LNCaP clone FGC (cell line): ENCODE data around the gene GALNTL6.

ENCODE experiments used
- DNase-seq: peaks from one replicate; pipeline ENCODE4 v3.0.0-alpha.2; 2011; ENCODE audit warnings: low read depth
- H3K4me3 ChIP-seq: 2 replicates; pipeline ENCODE4 v1.5.1; 2011; ENCODE audit warnings: mild to moderate bottlenecking, low read depth, low read length, control low read depth
- TF ChIP-seq, protein P1 (sequence below): IDR thresholded peaks from 2 replicates; pipeline ENCODE4 v1.5.1; 2012; ENCODE audit warnings: mild to moderate bottlenecking; ENCODE audit not compliant: control insufficient read depth, insufficient read depth; ENCODE audit errors: extremely low read depth

The GALNTL6 gene

DNA sequence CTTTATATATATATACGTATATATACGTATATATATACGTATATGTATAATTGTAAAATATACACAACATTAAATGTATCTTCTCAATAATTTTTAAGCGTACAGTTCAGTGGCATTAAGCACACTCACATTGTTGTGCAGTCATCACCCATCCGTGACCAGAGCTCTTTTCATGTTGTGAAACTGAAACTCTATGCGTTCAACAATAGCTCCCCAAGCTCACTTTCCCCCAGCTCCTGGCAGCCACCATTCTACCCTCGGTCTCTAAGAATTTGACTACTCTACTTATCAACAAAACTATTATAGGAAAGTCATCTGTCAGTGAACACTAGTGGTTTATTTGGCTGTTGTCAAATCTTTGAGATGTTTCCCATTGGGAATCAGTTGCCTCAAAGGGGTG, 733.6 kb downstream of the GALNTL6 start:
- no peak for DNase-seq
- H3K4me3 ChIP-seq: no peak overlapping the region
- TF ChIP-seq, protein P1, sequence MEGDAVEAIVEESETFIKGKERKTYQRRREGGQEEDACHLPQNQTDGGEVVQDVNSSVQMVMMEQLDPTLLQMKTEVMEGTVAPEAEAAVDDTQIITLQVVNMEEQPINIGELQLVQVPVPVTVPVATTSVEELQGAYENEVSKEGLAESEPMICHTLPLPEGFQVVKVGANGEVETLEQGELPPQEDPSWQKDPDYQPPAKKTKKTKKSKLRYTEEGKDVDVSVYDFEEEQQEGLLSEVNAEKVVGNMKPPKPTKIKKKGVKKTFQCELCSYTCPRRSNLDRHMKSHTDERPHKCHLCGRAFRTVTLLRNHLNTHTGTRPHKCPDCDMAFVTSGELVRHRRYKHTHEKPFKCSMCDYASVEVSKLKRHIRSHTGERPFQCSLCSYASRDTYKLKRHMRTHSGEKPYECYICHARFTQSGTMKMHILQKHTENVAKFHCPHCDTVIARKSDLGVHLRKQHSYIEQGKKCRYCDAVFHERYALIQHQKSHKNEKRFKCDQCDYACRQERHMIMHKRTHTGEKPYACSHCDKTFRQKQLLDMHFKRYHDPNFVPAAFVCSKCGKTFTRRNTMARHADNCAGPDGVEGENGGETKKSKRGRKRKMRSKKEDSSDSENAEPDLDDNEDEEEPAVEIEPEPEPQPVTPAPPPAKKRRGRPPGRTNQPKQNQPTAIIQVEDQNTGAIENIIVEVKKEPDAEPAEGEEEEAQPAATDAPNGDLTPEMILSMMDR: no peak

DNA sequence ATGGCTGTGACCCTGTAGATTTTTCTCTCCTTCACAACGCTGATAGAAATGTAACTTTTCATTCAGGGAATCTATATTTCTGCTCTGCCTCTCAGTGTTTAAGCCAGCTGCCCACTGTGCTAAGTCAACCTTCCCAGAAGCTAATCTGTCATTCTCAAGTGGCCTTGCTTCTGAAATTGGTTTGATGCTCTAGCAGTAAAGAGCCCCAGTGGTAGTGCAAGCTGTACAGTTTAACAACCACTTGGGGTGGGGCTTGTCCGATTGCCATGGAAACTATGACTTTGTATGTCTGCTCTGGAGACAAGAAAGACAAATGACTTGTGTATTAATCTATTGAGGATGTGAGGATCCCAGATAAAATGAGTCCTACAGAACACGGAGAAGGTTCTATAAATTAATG, 734.5 kb downstream of the GALNTL6 start:
- TF ChIP-seq, protein P1: no peak
- no peak for DNase-seq
- H3K4me3 ChIP-seq: no peak overlapping the region

DNA sequence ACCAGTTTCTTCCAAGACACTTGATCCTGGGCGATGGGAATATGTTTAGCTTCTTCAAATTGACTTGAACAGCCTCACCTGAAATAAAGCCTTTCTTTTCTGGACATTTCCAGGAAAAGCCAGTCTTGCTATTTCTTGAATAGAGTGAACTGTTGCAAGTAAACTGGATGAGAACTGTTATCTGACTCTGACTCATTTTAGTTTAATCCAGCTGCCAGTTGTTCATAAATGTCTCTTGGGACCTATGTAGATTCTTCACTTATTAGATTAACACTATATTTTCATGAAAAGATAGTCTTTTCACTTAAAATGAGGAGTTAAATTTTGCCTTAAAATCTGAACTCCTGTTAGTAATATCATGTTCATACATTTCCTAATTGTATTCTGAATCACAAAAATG, 740.0 kb downstream of the GALNTL6 start:
- H3K4me3 ChIP-seq: no peak overlapping the region
- no peak for DNase-seq
- TF ChIP-seq, protein P1: no peak

DNA sequence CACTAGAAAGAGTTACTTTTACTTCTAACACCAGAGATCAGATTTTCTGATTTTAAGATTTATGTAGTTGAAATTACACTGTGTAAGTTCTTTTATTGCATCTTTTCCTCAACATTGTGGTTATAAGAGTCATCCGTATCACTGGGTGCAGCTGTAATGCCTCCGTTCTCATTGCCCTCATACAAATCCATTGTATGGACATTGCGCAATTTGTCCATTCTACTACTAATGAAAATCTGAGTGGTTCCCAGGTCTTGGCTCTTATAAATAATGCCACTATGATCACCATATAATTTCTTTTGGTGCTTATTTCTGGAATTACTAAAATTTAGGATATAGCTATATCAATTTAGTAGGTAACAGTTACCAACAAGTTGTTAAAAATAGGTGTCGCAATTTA, 741.4 kb downstream of the GALNTL6 start:
- no peak overlapping the region for H3K4me3 ChIP-seq
- no peak for DNase-seq
- TF ChIP-seq, protein P1: no peak

DNA sequence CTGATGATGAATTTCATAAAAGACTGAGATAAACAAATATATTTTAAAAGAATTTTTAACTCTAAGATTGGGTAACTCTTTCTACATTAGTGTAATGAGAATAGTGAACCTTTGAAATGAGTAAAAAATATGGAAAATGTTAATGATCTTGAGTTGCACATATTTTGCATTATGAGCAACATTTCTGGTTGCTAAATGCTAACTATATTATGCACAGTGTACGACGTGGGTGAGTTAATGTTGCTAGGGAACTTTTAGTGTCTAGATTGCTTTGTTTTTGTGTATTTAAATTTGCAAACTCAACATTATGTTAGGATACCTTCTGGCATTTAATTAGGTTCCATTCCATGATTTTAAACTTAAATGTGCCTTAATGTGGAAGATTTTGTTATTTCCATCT, 742.5 kb downstream of the GALNTL6 start:
- TF ChIP-seq, protein P1: no peak

DNA sequence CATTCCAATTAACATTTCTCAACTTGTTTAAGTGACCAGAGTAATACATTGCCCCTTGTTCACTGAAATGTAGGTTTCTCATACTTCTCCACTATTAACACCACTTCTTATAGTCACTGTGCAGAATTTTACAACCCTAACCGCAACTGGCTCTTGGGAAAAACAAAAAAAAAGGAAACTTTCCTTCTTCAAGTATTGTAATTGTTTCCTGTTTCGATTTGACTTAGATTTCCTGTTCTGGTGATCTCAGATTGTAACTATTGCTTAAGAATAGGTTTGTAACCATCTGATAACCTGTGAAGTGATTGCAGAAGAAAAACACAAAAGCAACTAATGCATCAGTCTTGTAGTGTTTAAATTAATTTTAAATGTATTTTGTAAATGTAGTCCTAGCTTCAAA, 760.7 kb downstream of the GALNTL6 start:
- no peak overlapping the region for H3K4me3 ChIP-seq
- TF ChIP-seq, protein P1: no peak
- DNase-seq: no peak

More for the DNA sequence above, 742.5 kb downstream of the GALNTL6 start:
- no peak overlapping the region for H3K4me3 ChIP-seq
- no peak for DNase-seq

DNA sequence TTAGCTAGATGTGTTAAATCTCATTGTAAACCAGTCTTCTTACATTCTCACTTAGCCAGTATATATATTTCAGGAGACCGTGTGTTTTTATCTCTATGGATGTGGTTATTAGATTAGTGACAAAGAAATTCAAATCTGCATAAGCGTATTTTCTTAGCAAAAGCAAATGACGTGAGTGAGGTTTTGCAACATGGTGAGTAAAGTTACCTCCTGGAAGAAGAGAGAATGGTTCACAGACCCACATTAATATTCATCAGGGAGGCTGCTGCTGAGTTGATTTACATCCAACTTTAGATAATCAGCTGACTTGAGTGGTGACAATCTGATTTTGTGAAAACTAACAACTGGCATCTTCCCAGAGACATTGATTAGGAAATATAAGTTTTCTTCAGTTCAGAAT, 765.5 kb downstream of the GALNTL6 start:
- TF ChIP-seq, protein P1: no peak

More for the DNA sequence above, 765.5 kb downstream of the GALNTL6 start:
- H3K4me3 ChIP-seq: no peak overlapping the region
- DNase-seq: no peak
